ENCODE data around the gene TMEM106C. TPM values are rescaled to one million over a fixed set of nuclear protein-coding genes. Genes with fewer than 3 reads are reported as not detected.

TMEM106C gene
- total and polyA plus RNA-seq, 2 of the 13 experiments (the other 11 are each of a cell fraction or from before 2014, with no cell fraction given) = 132 to 192 TPM

GRCh38 chr12:47975816-47976215, 12.4 kb downstream of the TMEM106C start:
- CTCF ChIA-PET (ENCODE audit: low intra/inter-chr PET ratio, low total read pairs) = no interaction called here

GRCh38 chr12:47977046-47977771, 13.8 kb downstream of the TMEM106C start:
- WGBS (ENCODE audit: low lambda C conversion rate) = 60% methylated on average over 1 of the region's 12 CpGs
- intact Hi-C loops (cut with micrococcal nuclease; ENCODE audit: unreplicated experiment) (no loop called here), in situ Hi-C loops (cut with HindIII; ENCODE audit: extremely low pct_ligation_motif_present, low pct_unique_long_range_greater_than_20kb) (no loop called here)
- CTCF ChIA-PET (ENCODE audit: low intra/inter-chr PET ratio, low total read pairs) = no interaction called here
- Histone ChIP-seq H3K4me2 (ENCODE audit: low read depth, low read length) (no peak overlapping the region), H3K9ac (ENCODE audit: insufficient read depth, low read depth, low read length) (no peak overlapping the region), H3K9me3 (ENCODE audit: low read length) (no peaks in the 10 kb centered on the region), H3K4me1 (ENCODE audit: insufficient read depth, low read length) (peaks cover 23% of the 10 kb centered on the region), H3K79me2 (ENCODE audit: insufficient read depth, low read length) (no peaks in the 10 kb centered on the region), H3K4me3 (replicated peaks in 1 of 3; ENCODE audit: insufficient read depth in 1 of 3, low read depth in 2 of 3, low read length in 3 of 3) (no peak overlapping the region), H3K36me3 (replicated peaks in 1 of 2; ENCODE audit: control insufficient read depth in 1 of 2, insufficient read depth in 2 of 2, low read length in 2 of 2) (no peaks in the 10 kb centered on the region), H2AFZ (ENCODE audit: low read length) (no peak overlapping the region), H3K27me3 (ENCODE audit: control insufficient read depth in 1 of 2, insufficient read depth in 2 of 2, low read length in 2 of 2) (0 out of 5 replicates have a peak, but pooled peaks cover 0 to 4% of the 10 kb centered on the region in 2 experiments), H3K27ac (ENCODE audit: extremely low read length, insufficient read depth, low read length) (no peak overlapping the region), H4K20me1 (ENCODE audit: insufficient read depth, low read length) (no peaks in the 10 kb centered on the region)
- POLR2A ChIA-PET = no interaction called here
- no peak for DNase-seq (ENCODE audit: low spot score)
- no peak for ATAC-seq
- BruUV-seq (replicated peaks) = no TSS peak
- FAIRE-seq = no peak
- TF ChIP-seq SIX4 (CRISPR knock-in tag; IDR thresholded peaks at IDR 0.05) = no peak
- TF ChIP-seq AGO2 (optimal IDR thresholded peaks at IDR 0.05; ENCODE audit: low read depth, low read length) = peak; percentile 21

More at GRCh38 chr12:47975816-47976215, 12.4 kb downstream of the TMEM106C start:
- no peak for DNase-seq (ENCODE audit: low spot score)
- Histone ChIP-seq H3K9ac (ENCODE audit: insufficient read depth, low read depth, low read length) (no peak overlapping the region), H3K36me3 (replicated peaks in 1 of 2; ENCODE audit: control insufficient read depth in 1 of 2, insufficient read depth in 2 of 2, low read length in 2 of 2) (no peaks in the 10 kb centered on the region), H3K27me3 (ENCODE audit: control insufficient read depth in 1 of 2, insufficient read depth in 2 of 2, low read length in 2 of 2) (no peaks in the 10 kb centered on the region), H3K9me3 (ENCODE audit: low read length) (no peaks in the 10 kb centered on the region), H3K4me3 (replicated peaks in 1 of 3; ENCODE audit: insufficient read depth in 1 of 3, low read depth in 2 of 3, low read length in 3 of 3) (no peak overlapping the region), H4K20me1 (ENCODE audit: insufficient read depth, low read length) (no peaks in the 10 kb centered on the region), H3K4me1 (ENCODE audit: insufficient read depth, low read length) (peaks cover 13% of the 10 kb centered on the region), H2AFZ (ENCODE audit: low read length) (no peak overlapping the region), H3K27ac (ENCODE audit: extremely low read length, insufficient read depth, low read length) (no peak overlapping the region), H3K4me2 (ENCODE audit: low read depth, low read length) (no peak overlapping the region), H3K79me2 (ENCODE audit: insufficient read depth, low read length) (no peaks in the 10 kb centered on the region)
- BruUV-seq (replicated peaks) = no TSS peak
- FAIRE-seq = no peak
- POLR2A ChIA-PET = no interaction called here
- TF ChIP-seq KDM5A (IDR thresholded peaks at IDR 0.05; ENCODE audit: borderline replicate concordance, low read length) = no peak
- TF ChIP-seq NFE2L1 (CRISPR knock-in tag; IDR thresholded peaks at IDR 0.05; ENCODE audit: borderline replicate concordance) = no peak
- intact Hi-C loops (cut with micrococcal nuclease; ENCODE audit: unreplicated experiment) (no loop called here), in situ Hi-C loops (cut with HindIII; ENCODE audit: extremely low pct_ligation_motif_present, low pct_unique_long_range_greater_than_20kb) (no loop called here)
- WGBS (ENCODE audit: low lambda C conversion rate) = 58% methylated on average over 10 of the region's 11 CpGs
- no peak for ATAC-seq

All from HepG2 (cell line).